Activated CD8-positive, alpha-beta memory T cell treated with anti-CD3 and anti-CD28 coated beads, Interleukin-2, amount 50 U/mL, for 24 hours (primary cell): ENCODE data around the gene CDH4.
"Not testable (repeated sequence)": the region's sequence is repeated elsewhere in the genome, so short reads cannot be mapped to it uniquely, and the experiment has no call there.

Experiments used
- DNase-seq: peaks from one replicate; pipeline ENCODE4 v3.0.0-alpha.2; 2020; ENCODE audit errors: extremely low read depth

CDH4 gene

DNA sequence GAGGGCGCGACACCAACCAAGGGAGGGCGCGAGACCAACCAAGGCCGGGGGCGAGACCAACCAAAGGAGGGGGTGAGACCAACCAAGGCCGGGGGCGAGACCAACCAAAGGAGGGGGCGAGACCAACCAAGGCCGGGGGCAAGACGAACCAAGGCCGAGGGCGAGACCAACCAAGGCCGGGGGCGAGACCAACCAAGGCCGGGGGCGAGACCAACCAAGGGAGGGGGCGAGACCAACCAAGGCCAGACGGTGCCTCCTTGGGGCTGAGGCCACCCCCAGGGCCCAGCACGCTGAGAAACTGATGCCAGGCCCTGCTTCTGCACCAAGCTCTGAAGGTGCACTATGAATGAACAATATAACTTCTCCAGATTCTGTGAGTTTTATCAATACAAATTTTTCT is 726.4 kb downstream of the CDH4 start:
- DNase-seq = no peak

- DNase-seq = no peak
These were observed 727.0 kb downstream of the CDH4 start for GRCh38 chr20:61979090-61979489.

DNA sequence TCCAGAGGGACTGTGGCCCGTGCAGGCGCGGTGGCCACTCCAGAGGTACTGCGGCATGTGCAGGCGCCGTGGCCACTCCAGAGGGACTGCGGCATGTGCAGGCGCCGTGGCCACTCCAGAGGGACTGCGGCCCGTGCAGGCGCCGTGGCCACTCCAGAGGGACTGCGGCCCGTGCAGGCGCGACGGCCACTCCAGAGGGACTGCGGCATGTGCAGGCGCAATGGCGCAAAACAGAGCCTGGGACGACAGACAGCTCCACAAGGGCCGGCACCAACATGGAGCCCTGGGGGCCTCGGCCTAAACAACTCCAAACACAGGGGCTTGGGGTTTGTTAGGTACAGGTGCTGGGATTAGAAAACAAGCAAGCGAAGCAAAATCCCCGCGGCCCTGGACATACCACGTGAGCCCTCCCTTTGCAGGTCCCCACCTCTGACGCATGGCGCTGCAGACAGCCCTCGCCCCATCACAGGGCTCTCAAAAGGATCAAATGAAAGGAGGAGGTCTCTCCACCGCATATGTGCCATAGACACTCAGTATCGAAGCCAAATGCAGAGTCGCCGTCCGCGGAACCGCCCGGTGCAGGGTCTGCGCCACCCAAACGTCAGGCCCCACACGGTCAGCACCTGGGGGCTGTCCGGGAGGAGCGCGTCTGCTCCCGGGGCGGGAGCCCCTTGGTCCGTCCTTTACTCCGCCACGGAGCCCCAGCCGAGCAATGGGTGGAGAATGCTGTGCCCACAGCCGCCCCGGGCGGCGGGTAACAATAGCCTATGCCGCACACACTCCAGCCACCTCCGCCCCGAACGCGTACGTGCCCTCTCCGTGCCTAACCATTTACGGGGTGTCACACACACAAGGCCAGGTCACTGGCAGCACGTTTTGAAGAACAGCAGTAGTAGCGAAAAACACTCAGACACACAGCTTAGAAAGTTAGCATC is 727.9 kb downstream of the CDH4 start:
- DNase-seq = no peak

DNA sequence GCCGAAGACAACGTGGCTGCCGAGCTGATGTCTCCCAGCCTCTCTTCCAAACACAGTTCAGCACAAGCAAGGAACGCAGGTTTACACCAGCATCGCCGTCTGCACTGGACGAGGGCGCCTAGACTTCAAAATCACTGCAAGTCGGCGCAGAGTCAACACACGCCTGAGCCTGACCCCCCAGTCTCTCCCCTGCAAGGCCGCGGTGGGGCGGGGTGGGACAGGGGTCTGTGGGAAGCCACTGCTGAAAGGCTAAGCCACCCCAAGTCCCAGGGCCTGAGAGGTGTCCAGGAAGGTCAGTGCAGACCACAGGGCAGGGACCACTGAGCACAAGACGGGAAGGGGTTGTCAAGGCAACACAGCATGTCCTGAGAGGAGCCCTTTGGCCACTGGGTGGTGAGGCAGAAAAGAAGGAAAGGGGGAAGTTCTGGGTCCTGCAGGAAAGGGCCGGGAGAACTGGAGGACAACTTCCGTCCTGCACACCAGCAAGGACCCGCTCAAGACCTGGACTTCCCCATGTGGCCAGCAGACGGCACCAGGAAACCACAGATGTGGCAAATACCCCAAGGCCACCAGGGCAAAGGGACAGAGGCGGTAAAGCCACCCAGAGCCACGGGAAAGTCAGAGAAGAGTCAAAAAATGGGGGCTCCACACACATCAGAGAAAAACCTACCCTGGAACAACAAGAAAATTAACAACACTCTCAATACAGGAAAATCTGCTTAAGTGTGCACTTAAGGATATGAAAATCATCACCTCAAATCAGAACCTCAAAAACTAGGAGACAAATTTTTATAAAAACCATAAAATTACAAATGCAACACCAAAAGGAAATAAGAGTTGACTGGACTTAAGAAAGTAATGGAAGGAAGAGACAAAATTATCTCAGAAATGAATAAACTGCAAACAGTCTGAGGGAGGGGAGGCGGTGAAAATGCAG is 728.9 kb downstream of the CDH4 start:
- no peak for DNase-seq

GRCh38 chr20:61981691-61982090 is 729.6 kb downstream of the CDH4 start:
- DNase-seq = not testable (repeated sequence)

DNA sequence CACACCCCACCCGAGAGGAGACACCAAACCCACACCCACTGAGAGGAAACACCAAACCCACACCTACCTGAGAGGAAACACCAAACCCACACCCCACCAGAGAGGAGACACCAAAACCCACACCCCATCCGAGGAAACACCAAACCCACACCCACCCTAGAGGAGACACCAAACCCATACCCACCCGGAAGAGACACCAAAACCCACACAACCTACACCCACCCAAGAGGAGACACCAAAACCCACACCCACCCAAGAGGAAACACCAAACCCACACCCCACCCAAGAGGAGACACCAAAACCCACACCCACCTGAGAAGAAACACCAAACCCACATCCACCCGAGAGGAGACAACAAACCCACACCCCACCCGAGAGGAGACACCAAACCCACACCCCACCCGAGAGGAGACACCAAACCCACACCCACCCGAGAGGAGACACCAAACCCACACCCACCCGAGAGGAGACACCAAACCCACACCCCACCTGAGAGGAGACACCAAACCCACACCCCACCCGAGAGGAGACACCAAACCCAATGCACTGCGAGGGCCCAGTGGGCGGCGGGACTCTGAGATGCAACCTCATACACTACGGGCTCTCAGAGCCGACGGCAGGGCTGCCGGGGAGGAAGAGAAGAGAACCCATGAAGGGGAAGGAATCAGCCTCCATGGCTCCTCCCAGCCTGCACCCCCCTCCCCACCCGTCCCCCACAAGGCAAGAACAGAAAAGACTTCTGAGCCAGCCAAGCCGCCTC is 730.3 kb downstream of the CDH4 start:
- DNase-seq = no peak

GRCh38 chr20:61982951-61983315 is 730.9 kb downstream of the CDH4 start:
- no peak for DNase-seq

DNA sequence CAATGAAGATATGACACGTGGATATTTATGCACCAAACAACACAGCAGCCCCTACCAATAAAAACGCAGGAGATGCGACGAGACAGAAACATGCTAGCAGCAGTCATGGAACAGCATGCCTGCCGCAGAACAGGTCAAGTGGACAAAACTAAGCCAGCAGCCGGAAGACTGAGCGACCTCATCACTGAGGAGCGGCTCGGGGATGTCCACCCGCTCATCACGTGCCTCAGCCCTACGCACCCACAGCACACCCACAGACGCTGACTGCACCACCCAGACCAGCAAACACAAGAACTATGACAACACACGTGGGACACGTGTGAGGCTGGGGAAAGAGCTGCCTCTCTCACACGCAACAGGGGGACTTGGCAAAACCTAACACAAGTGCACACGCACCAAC is 731.9 kb downstream of the CDH4 start:
- no peak for DNase-seq

- not testable (repeated sequence) for DNase-seq
These were observed 732.4 kb downstream of the CDH4 start for GRCh38 chr20:61984431-61984830.

DNA sequence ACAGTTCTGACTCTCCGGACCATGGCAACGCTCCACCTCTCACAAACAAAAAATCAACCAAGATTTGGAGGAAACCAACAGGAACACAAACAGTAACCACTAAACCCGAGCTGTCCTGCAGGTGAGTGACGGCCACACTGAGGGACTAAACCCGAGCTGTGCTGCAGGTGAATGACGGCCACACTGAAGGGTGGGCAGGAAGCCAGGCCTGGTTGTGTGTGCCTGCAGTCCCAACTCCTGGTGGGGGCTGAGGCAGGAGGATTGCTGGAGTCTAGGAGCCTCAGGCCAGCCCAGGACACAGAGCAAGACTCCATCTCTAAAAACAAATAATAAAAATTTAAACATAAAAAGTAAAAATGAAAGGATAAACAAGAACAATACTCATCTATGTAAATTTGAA is 733.0 kb downstream of the CDH4 start:
- DNase-seq = no peak

GRCh38 chr20:61986762-61987321 is 734.8 kb downstream of the CDH4 start:
- DNase-seq = no peak

DNA sequence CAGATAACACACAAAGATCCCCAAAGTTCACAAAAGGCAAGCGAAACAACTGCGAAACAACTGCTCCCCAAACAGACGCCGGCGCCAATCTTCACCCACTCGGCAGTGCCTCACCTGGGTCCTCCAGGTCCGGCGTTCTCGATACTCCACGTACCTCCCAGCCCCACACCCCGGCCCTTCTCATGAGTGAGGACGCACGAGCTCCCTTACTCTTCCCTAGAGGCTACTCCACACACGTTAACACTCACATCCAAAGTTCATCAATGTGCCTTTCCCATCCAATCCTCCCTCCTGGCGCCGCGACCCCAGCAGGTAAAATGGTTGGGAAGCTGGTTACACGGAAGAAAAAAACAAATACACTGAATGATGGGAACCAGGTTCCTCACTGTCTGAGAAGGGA is 736.6 kb downstream of the CDH4 start:
- no peak for DNase-seq

DNA sequence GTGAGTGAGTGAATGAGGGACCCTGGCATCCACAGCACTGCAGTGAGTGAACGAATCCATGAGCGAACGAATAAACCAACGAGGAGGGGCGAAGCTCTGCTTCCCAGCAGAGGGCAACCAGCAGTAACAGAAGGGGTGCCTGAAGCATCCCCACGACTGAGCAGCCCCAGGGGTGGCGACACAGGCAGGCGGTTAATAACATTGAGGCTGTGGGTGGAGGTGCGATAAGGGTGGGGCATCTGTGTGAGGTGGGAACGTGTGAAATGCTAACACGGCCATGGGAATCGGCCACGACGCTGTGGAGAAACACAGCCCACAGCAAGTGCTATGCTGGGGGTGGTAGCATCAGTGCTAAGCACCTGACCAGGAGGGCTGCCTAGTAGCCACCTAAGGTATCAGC is 737.7 kb downstream of the CDH4 start:
- no peak for DNase-seq
